ENCODE measurements around the gene FAM78A.
A peak's percentile ranks its signal among the peaks of the same experiment; 100 is the strongest.
"Not testable (repeated sequence)": the region's sequence is repeated elsewhere in the genome, so short reads cannot be mapped to it uniquely, and the experiment has no call there.

The FAM78A gene

GRCh38 chr9:131236161-131236560 is 40.1 kb downstream of the FAM78A start:
- DNase-seq = no peak

- no peak for DNase-seq
Measured at GRCh38 chr9:131235480-131235851, 40.8 kb downstream of the FAM78A start.

- DNase-seq = no peak
Measured at GRCh38 chr9:131234799-131235479, 41.4 kb downstream of the FAM78A start.

GRCh38 chr9:131233995-131234394 is 42.3 kb downstream of the FAM78A start:
- peak; percentile 33 for DNase-seq

- DNase-seq = no peak
Measured at GRCh38 chr9:131233556-131233955, 42.8 kb downstream of the FAM78A start.

GRCh38 chr9:131228988-131229387 is 47.3 kb downstream of the FAM78A start:
- DNase-seq = no peak

- DNase-seq = no peak
Measured at GRCh38 chr9:131227959-131228460, 48.3 kb downstream of the FAM78A start.

GRCh38 chr9:131227112-131227958 is 49.0 kb downstream of the FAM78A start:
- no peak for DNase-seq

- DNase-seq = no peak
Measured at GRCh38 chr9:131226226-131226625, 50.1 kb downstream of the FAM78A start.

- no peak for DNase-seq
Measured at GRCh38 chr9:131222460-131222859, 53.9 kb downstream of the FAM78A start.

GRCh38 chr9:131220485-131220884 is 55.8 kb downstream of the FAM78A start:
- DNase-seq = no peak

- DNase-seq = no peak
Measured at GRCh38 chr9:131218370-131218769, 57.9 kb downstream of the FAM78A start.

GRCh38 chr9:131217331-131218031 is 58.8 kb downstream of the FAM78A start:
- no peak for DNase-seq

- no peak for DNase-seq
Measured at GRCh38 chr9:131216806-131217205, 59.5 kb downstream of the FAM78A start.

- no peak for DNase-seq
Measured at GRCh38 chr9:131214876-131215275, 61.4 kb downstream of the FAM78A start.

GRCh38 chr9:131214286-131214856 is 61.9 kb downstream of the FAM78A start:
- DNase-seq = no peak

- not testable (repeated sequence) for DNase-seq
Measured at GRCh38 chr9:131211920-131212319, 64.4 kb downstream of the FAM78A start.

Measured in CD4-positive, alpha-beta T cell treated with Interferon gamma for 1 hour (primary cell).